A673 (cell line): ENCODE data around the gene CTPS2. TPM values are rescaled to one million over a fixed set of nuclear protein-coding genes. Genes with fewer than 3 reads are reported as not detected.

Experiments used
- BruUV-seq: library from RNA; stranded (reverse); fragments of 400-500 nt; replicated peaks from 2 replicates; lab custom pipeline; 2021; lab: Mats Ljungman, UMichigan
- CTCF ChIA-PET: fragments of 300-600 bp; sonication (Branson Sonifier 250); formaldehyde crosslinking; loops from one replicate; lab custom pipeline; 2022; ENCODE audit warnings: antibody characterized with exemption; lab: Charles Lee
- POLR2A ChIA-PET: fragments of 300-600 bp; sonication (Branson Sonifier 250); formaldehyde crosslinking; loops from one replicate; lab custom pipeline; 2022; ENCODE audit warnings: antibody characterized with exemption; ENCODE audit not compliant: low non-redundant PET; lab: Charles Lee
- DNase-seq: peaks from one replicate; pipeline ENCODE4 v3.0.0-alpha.2; 2015; ENCODE audit warnings: low spot score
- H3K27ac ChIP-seq: fragments of 200-600 bp; sonication (generic); 2 replicates; pipeline ENCODE4 v1.5.1; 2016; ENCODE audit warnings: mixed run types, low read depth, mild to moderate bottlenecking, mixed read lengths, antibody characterized with exemption, low read length; ENCODE audit not compliant: poor library complexity, severe bottlenecking
- H3K27me3 ChIP-seq: fragments of 200-600 bp; sonication (generic); replicated peaks from 2 replicates; pipeline ENCODE4 v1.6.1; 2017; ENCODE audit warnings: mixed run types, low read depth, mild to moderate bottlenecking, mixed read lengths, antibody characterized with exemption, low read length; ENCODE audit not compliant: insufficient read depth, poor library complexity
- H3K36me3 ChIP-seq: fragments of 200-600 bp; sonication (generic); 2 replicates; pipeline ENCODE4 v1.6.1; 2016; ENCODE audit warnings: mixed run types, mild to moderate bottlenecking, mixed read lengths, antibody characterized with exemption, low read length; ENCODE audit not compliant: insufficient read depth, poor library complexity, severe bottlenecking
- H3K4me1 ChIP-seq: fragments of 200-600 bp; sonication (generic); 2 replicates; pipeline ENCODE4 v1.6.1; 2017; ENCODE audit warnings: mixed run types, mild to moderate bottlenecking, mixed read lengths, antibody characterized with exemption, low read length; ENCODE audit not compliant: insufficient read depth, poor library complexity, severe bottlenecking
- H3K4me3 ChIP-seq: fragments of 200-600 bp; sonication (generic); 2 replicates; pipeline ENCODE4 v1.5.1; 2016; ENCODE audit warnings: low read depth, mixed run types, mild to moderate bottlenecking, mixed read lengths, low read length; ENCODE audit not compliant: poor library complexity, severe bottlenecking
- H3K9me3 ChIP-seq: fragments of 200-600 bp; sonication (generic); 2 replicates; pipeline ENCODE4 v1.6.1; 2016; ENCODE audit warnings: mixed run types, low read depth, mild to moderate bottlenecking, mixed read lengths, antibody characterized with exemption, low read length; ENCODE audit not compliant: poor library complexity, severe bottlenecking
- CTCF ChIP-seq: fragments of 300-800, 200-600 bp; sonication (generic); conservative IDR thresholded peaks from 2 replicates; pipeline ENCODE4 v1.5.1; 2017; ENCODE audit warnings: low read depth, mild to moderate bottlenecking, antibody characterized with exemption, low read length, moderate library complexity, mixed read lengths
- EZH2 ChIP-seq: fragments of 200-600 bp; sonication (generic); IDR thresholded peaks from 2 replicates; pipeline ENCODE4 v1.6.1; 2017; ENCODE audit warnings: borderline replicate concordance, low read depth, mild to moderate bottlenecking, mixed read lengths, antibody characterized with exemption, low read length; ENCODE audit not compliant: poor library complexity, severe bottlenecking
- intact Hi-C: fragments of 100-400 bp; cut with micrococcal nuclease; formaldehyde crosslinking; loops from one replicate; pipeline ENCODE4 v1.10.0; 2022; ENCODE audit not compliant: unreplicated experiment
- total RNA-seq: library from RNA; stranded (reverse); gene quantifications from 2 replicates; pipeline ENCODE4 v1.2.3, GENCODE V29; 2021

The CTPS2 gene
- total RNA-seq, 1 experiment from 2014 or later: 15.6 TPM

GRCh38 chrX:16651391-16652024 lies 61.0 kb downstream of the CTPS2 start:
- DNase-seq: no peak
- ChIA-PET CTCF (interaction anchor here (0.6 kb wide), 1 partner anchor 577 kb away, joined by 3 read pairs; no protein-coding TSS in a partner anchor), POLR2A (interaction anchor here (0.6 kb wide), 1 partner anchor 11 kb away, joined by 3 read pairs; no protein-coding TSS in a partner anchor)
- no peak overlapping the region for H3K4me3 ChIP-seq
- H3K36me3 ChIP-seq: no peaks in the 10 kb centered on the region
- H3K4me1 ChIP-seq: no peaks in the 10 kb centered on the region
- no peaks in the 10 kb centered on the region for H3K9me3 ChIP-seq
- intact Hi-C loops: no loop called here
- TF ChIP-seq CTCF (no peak), EZH2 (no peak)
- no TSS peak for BruUV-seq
- H3K27me3 ChIP-seq: peaks cover 7% of the 10 kb centered on the region
- H3K27ac ChIP-seq: no peak overlapping the region

- CTCF ChIA-PET: no interaction called here
- POLR2A ChIA-PET: no interaction called here
- Histone ChIP-seq H3K9me3 (no peaks in the 10 kb centered on the region), H3K36me3 (no peaks in the 10 kb centered on the region), H3K27me3 (peaks cover 7% of the 10 kb centered on the region), H3K4me1 (no peaks in the 10 kb centered on the region), H3K27ac (no peak within 1 kb of the TSS), H3K4me3 (no peak within 1 kb of the TSS)
- TF ChIP-seq CTCF: no peak
- TF ChIP-seq EZH2: no peak
- BruUV-seq: no TSS peak
- DNase-seq: no peak
- intact Hi-C loops: no loop called here
Measured at GRCh38 chrX:16649858-16650257, 62.6 kb downstream of the CTPS2 start, which contains the start of gene S100G. TSS of gene S100G (plus strand) at chrX:16650158. CDS start at chrX:16651007, 849 bp downstream.

- Histone ChIP-seq H3K27me3 (peaks cover 11% of the 10 kb centered on the region), H3K4me1 (no peaks in the 10 kb centered on the region), H3K4me3 (no peak overlapping the region), H3K9me3 (no peaks in the 10 kb centered on the region), H3K36me3 (no peaks in the 10 kb centered on the region), H3K27ac (no peak overlapping the region)
- BruUV-seq: no TSS peak
- intact Hi-C loops: no loop called here
- POLR2A ChIA-PET: no interaction called here
- TF ChIP-seq CTCF (no peak), EZH2 (no peak)
- CTCF ChIA-PET: no interaction called here
- DNase-seq: no peak
Measured at GRCh38 chrX:16646366-16647138, 65.9 kb downstream of the CTPS2 start.
